Measurements from ENCODE around the gene IL10RA. TPM values are rescaled to one million over a fixed set of nuclear protein-coding genes. Genes with fewer than 3 reads are reported as not detected.
A peak's percentile ranks its signal among the peaks of the same experiment; 100 is the strongest.

IL10RA gene
- total RNA-seq, 1 donor, result 11.8 TPM

- DNase-seq (ENCODE audit: low read depth in 2 of 3, low spot score in 2 of 3), result no peak
Observed at GRCh38 chr11:118005224-118006152, 19.3 kb downstream of the IL10RA start.

- DNase-seq (ENCODE audit: low read depth in 2 of 3, low spot score in 2 of 3), result no peak
Observed at GRCh38 chr11:118006153-118006534, 19.9 kb downstream of the IL10RA start.

GRCh38 chr11:118007040-118007439 is 20.8 kb downstream of the IL10RA start:
- DNase-seq (ENCODE audit: low read depth in 2 of 3, low spot score in 2 of 3), result no peak

- peak in 1 of 3 donors; percentile 37 for DNase-seq (ENCODE audit: low read depth in 2 of 3, low spot score in 2 of 3)
Observed at GRCh38 chr11:118007563-118008270, 21.5 kb downstream of the IL10RA start.

- DNase-seq (ENCODE audit: low read depth in 2 of 3, low spot score in 2 of 3), result no peak
Observed at GRCh38 chr11:118008271-118008911, 22.2 kb downstream of the IL10RA start.

GRCh38 chr11:118009864-118010737 is 23.9 kb downstream of the IL10RA start:
- no peak for DNase-seq (ENCODE audit: low read depth in 2 of 3, low spot score in 2 of 3)

- peak in 2 of 3 donors; percentile 87 to 91 for DNase-seq (ENCODE audit: low read depth in 2 of 3, low spot score in 2 of 3)
Observed at GRCh38 chr11:118010738-118011461, 24.7 kb downstream of the IL10RA start.

GRCh38 chr11:118012083-118012669 is 26.0 kb downstream of the IL10RA start:
- peak in 2 of 3 donors; percentile 86 to 87 for DNase-seq (ENCODE audit: low read depth in 2 of 3, low spot score in 2 of 3)

GRCh38 chr11:118014022-118014421 is 27.8 kb downstream of the IL10RA start:
- DNase-seq (ENCODE audit: low read depth in 2 of 3, low spot score in 2 of 3), result no peak

GRCh38 chr11:118015385-118015841 is 29.2 kb downstream of the IL10RA start:
- peak in 1 of 3 donors; percentile 45 for DNase-seq (ENCODE audit: low read depth in 2 of 3, low spot score in 2 of 3)

GRCh38 chr11:118016104-118016503 is 29.9 kb downstream of the IL10RA start:
- DNase-seq (ENCODE audit: low read depth in 2 of 3, low spot score in 2 of 3), result peak in 1 of 3 donors; percentile 72

- no peak for DNase-seq (ENCODE audit: low read depth in 2 of 3, low spot score in 2 of 3)
Observed at GRCh38 chr11:118017111-118017510, 30.9 kb downstream of the IL10RA start.

- DNase-seq (ENCODE audit: low read depth in 2 of 3, low spot score in 2 of 3), result no peak
Observed at GRCh38 chr11:118017631-118018315, 31.6 kb downstream of the IL10RA start.

GRCh38 chr11:118018401-118018800 is 32.2 kb downstream of the IL10RA start:
- DNase-seq (ENCODE audit: low read depth in 2 of 3, low spot score in 2 of 3), result no peak

- no peak for DNase-seq (ENCODE audit: low read depth in 2 of 3, low spot score in 2 of 3)
Observed at GRCh38 chr11:118021146-118021545, 35.0 kb downstream of the IL10RA start.

- DNase-seq (ENCODE audit: low read depth in 2 of 3, low spot score in 2 of 3), result no peak
Observed at GRCh38 chr11:118027694-118028093, 41.5 kb downstream of the IL10RA start.

GRCh38 chr11:118028626-118029025 is 42.4 kb downstream of the IL10RA start:
- DNase-seq (ENCODE audit: low read depth in 2 of 3, low spot score in 2 of 3), result no peak

GRCh38 chr11:118033443-118033842 is 47.2 kb downstream of the IL10RA start:
- no peak for DNase-seq (ENCODE audit: low read depth in 2 of 3, low spot score in 2 of 3)

- no peak for DNase-seq (ENCODE audit: low read depth in 2 of 3, low spot score in 2 of 3)
Observed at GRCh38 chr11:118042141-118042540, 55.9 kb downstream of the IL10RA start.

Measured in hematopoietic multipotent progenitor cell (in vitro differentiated cells).